Kidney epithelial cell (primary cell): Measurements from ENCODE around the gene HDAC7. TPM values are rescaled to one million over a fixed set of nuclear protein-coding genes. Genes with fewer than 3 reads are reported as not detected.

Experiments used
- DNase-seq: peaks from one replicate; pipeline ENCODE4 v3.0.0-alpha.2; 2010; ENCODE audit warnings: low read depth
- H3K27me3 ChIP-seq: 2 replicates; pipeline ENCODE4 v1.6.0; 2011; ENCODE audit warnings: low read length; ENCODE audit not compliant: control insufficient read depth, insufficient read depth
- H3K36me3 ChIP-seq: 2 replicates; pipeline ENCODE4 v1.5.1; 2011; ENCODE audit warnings: low read length; ENCODE audit not compliant: control insufficient read depth, insufficient read depth
- H3K4me3 ChIP-seq: 2 replicates; pipeline ENCODE4 v1.5.1; 2011; ENCODE audit warnings: low read depth, mild to moderate bottlenecking, control low read depth, low read length
- total RNA-seq: library from RNA; depleted of rRNA; stranded (reverse); fragments of >200 nt; gene quantifications from 2 replicates; pipeline ENCODE4 v1.2.3, GENCODE V29; 2015
- TF ChIP-seq, protein P1 (sequence below): IDR thresholded peaks from 2 replicates; pipeline ENCODE4 v1.5.1; 2011; ENCODE audit warnings: mild to moderate bottlenecking, moderate library complexity, low read length, control low read depth, inconsistent platforms; ENCODE audit not compliant: insufficient read depth, poor library complexity, severe bottlenecking

Gene HDAC7
- total RNA-seq, 1 donor from 2014 or later: 52.1 TPM

DNA sequence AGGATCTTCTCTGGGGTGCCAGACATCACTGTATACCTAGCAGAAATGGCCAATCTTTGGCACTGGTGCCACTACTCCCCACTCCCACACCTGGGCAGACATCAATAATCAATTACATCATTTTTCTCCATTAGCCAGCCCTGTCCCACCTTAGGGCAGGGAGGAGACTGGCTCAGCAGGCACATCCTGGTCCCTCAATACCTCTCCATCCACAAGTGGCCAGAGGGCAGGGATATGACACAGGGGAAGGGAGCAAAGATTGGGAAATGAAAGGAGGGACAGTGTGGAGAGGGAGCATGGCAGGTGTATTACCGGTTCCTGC lies 71.2 kb downstream of the HDAC7 start:
- Histone ChIP-seq H3K36me3 (no peaks in the 10 kb centered on the region), H3K4me3 (no peak overlapping the region), H3K27me3 (peaks cover 9% of the 10 kb centered on the region)
- TF ChIP-seq, protein P1, sequence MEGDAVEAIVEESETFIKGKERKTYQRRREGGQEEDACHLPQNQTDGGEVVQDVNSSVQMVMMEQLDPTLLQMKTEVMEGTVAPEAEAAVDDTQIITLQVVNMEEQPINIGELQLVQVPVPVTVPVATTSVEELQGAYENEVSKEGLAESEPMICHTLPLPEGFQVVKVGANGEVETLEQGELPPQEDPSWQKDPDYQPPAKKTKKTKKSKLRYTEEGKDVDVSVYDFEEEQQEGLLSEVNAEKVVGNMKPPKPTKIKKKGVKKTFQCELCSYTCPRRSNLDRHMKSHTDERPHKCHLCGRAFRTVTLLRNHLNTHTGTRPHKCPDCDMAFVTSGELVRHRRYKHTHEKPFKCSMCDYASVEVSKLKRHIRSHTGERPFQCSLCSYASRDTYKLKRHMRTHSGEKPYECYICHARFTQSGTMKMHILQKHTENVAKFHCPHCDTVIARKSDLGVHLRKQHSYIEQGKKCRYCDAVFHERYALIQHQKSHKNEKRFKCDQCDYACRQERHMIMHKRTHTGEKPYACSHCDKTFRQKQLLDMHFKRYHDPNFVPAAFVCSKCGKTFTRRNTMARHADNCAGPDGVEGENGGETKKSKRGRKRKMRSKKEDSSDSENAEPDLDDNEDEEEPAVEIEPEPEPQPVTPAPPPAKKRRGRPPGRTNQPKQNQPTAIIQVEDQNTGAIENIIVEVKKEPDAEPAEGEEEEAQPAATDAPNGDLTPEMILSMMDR: no peak
- no peak for DNase-seq

DNA sequence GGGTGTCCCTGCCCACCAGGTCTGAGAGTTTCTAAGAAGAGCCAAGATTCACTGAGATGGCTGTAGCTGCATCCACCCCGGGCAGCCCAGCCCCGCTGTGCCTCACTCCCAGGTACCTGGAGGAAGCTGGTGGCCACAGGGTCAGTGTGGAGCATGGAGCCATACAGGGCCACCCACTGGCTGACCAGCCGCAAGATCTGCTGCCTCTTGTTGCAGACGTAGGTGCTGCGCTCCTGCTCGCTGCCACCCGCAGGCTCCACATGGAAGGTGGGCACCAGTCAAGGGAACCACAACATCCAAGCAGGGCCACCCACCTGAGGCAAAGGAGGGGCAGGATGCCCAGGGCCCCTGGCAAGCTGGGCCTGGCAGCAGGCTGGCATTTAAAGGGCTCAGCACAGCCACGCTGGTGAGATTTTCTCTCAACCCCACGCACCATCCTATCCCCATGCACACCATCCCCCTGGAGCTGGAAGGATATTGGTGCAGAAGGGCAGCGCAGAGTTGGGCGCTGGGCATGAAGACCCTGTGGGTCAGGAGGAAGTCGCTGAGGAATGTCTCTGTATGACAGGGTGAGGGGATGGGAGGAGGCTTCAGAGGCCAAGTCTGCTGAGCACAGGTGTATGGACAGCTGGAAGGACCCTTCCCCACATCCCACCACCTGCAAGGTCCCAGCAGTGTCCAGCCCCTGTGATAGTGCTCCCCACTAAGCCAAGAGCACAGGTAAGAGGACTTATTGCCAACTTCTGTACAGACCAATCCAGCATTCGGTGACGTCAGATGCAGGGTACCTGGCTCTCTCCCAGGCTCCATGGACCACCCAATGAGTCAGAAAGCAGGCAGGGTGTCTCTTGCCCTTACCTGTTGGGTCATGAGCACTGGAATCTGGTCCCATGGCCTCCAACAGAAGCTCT lies 71.9 kb downstream of the HDAC7 start:
- H3K27me3 ChIP-seq: peaks cover 9% of the 10 kb centered on the region
- no peaks in the 10 kb centered on the region for H3K36me3 ChIP-seq

DNA sequence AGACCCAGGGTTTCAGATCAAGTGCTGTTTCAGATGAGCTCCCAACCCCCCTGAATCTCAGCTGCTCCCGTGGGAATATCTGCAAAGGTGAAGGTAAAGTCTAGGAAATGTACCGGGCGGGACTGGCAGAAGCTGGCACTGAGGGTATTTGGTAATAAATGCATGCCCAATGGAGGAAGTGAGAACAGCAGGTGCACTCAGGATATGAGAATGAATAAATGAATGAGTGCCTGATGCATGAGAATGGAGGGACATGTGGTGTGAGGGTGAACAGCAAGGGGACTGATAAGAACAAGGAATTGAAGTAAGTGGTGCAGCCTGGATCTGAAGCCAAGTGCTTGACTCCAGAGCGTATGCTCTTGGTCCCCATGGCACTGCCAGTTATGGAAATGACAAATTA lies 72.6 kb downstream of the HDAC7 start:
- no peak for DNase-seq
- Histone ChIP-seq H3K27me3 (peaks cover 9% of the 10 kb centered on the region), H3K4me3 (no peak overlapping the region), H3K36me3 (no peaks in the 10 kb centered on the region)
- TF ChIP-seq, protein P1: no peak

More for the DNA sequence above, 71.9 kb downstream of the HDAC7 start:
- no peak for DNase-seq
- H3K4me3 ChIP-seq: no peak overlapping the region
- TF ChIP-seq, protein P1: no peak

DNA sequence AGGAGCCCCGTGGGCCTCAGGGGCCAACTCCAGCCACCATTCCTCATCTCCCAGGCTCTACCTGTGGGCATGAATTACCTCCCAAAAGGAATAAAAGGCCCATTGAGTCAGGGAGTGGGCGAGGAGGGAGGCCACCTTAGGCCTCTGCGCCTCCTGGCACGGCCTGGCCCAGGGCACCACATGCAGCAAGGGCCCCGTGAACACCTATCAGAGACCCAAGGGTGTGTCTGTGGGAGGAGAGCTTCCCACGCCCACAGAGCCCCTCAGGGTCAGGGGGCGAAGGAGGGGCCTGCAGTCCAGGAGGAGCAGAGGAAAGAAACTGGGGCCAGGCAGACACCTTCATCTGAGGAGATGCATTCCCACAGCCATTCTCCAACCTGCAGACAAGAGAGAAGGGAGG lies 73.2 kb downstream of the HDAC7 start:
- TF ChIP-seq, protein P1: no peak
- Histone ChIP-seq H3K27me3 (peaks cover 9% of the 10 kb centered on the region), H3K4me3 (no peak overlapping the region), H3K36me3 (no peaks in the 10 kb centered on the region)
- no peak for DNase-seq

DNA sequence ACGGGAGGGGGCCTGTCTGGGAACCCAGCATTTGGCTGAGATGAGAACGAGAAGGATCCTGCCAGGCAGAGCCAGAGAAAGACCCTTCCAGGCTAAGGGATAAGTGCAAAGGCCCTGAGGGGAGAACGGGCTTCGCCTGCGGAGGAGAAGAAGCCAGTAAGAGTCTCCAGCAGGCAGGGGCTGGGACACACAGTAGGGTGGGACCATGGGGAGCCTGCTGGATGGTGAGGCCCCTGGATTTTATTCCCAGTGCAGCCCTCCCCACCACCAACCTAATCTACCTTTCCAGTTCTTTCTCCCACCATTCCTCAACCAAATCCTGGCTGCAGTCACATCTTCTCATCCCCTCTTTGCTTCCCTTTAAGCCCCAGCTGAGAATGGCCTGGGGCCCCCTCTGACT lies 73.6 kb downstream of the HDAC7 start:
- no peaks in the 10 kb centered on the region for H3K36me3 ChIP-seq
- DNase-seq: no peak
- peaks cover 9% of the 10 kb centered on the region for H3K27me3 ChIP-seq
- TF ChIP-seq, protein P1: no peak
- H3K4me3 ChIP-seq: no peak overlapping the region

DNA sequence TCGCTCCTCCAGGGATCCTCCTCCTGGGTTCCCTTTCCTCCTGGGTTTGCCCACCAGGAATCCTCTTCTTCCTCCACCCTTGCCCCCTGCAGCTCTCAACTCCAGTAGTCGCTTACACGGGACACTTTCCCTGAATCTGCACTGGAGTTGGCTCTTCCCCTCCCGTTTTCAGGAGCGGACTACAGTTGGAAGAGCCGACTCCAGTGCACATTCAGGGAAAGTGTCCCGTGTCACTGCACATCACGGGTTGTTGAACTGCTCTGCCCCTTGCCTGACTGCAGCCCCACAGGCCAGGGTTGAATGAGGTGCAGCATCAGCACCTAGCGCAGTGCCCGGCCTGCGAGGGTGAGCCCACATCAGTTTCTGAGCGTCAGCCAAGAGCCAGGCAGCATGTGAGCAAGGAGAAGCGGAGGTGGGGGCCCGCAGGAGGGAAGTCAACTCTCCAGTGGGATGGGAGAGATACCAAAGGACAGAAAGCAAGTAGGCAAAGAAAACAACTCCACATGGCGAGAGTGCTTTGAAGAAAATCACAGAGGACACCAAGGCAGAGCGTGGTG lies 74.1 kb downstream of the HDAC7 start:
- H3K4me3 ChIP-seq: no peak overlapping the region
- peaks cover 9% of the 10 kb centered on the region for H3K27me3 ChIP-seq
- TF ChIP-seq, protein P1: no peak
- no peak for DNase-seq
- H3K36me3 ChIP-seq: no peaks in the 10 kb centered on the region
